ENCODE measurements around the gene FGD5.

GRCh38 chr3:14976317-14976716 is 157.6 kb downstream of the FGD5 start:
- no peak for TF ChIP-seq POLR2A (IDR thresholded peaks at IDR 0.05; ENCODE audit: low read depth, low read length)
- TF ChIP-seq TAF1 (IDR thresholded peaks at IDR 0.05; ENCODE audit: borderline replicate concordance, low read depth, low read length) = no peak

All from GM12892 (cell line).